ENCODE data around the gene SLC25A10.
A peak's percentile ranks its signal among the peaks of the same experiment; 100 is the strongest.

The SLC25A10 gene

GRCh38 chr17:81700353-81701287 lies 11.5 kb upstream of the SLC25A10 start (continued):
- TF ChIP-seq SP7 (tag by site-specific recombination; IDR thresholded peaks at IDR 0.05) (0 out of 2 replicates have a peak, but pooled peaks have one; percentile 7), ZNF645 (tag by site-specific recombination; IDR thresholded peaks at IDR 0.05) (no peak), ZSCAN30 (tag by site-specific recombination; IDR thresholded peaks at IDR 0.05) (no peak), GLIS2 (tag by site-specific recombination; IDR thresholded peaks at IDR 0.05) (peak; percentile 66), ZNF423 (tag by site-specific recombination; IDR thresholded peaks at IDR 0.05) (peak; percentile 39; the same call in 1 of the 2 replicates)
- TF ChIP-seq, protein P1, sequence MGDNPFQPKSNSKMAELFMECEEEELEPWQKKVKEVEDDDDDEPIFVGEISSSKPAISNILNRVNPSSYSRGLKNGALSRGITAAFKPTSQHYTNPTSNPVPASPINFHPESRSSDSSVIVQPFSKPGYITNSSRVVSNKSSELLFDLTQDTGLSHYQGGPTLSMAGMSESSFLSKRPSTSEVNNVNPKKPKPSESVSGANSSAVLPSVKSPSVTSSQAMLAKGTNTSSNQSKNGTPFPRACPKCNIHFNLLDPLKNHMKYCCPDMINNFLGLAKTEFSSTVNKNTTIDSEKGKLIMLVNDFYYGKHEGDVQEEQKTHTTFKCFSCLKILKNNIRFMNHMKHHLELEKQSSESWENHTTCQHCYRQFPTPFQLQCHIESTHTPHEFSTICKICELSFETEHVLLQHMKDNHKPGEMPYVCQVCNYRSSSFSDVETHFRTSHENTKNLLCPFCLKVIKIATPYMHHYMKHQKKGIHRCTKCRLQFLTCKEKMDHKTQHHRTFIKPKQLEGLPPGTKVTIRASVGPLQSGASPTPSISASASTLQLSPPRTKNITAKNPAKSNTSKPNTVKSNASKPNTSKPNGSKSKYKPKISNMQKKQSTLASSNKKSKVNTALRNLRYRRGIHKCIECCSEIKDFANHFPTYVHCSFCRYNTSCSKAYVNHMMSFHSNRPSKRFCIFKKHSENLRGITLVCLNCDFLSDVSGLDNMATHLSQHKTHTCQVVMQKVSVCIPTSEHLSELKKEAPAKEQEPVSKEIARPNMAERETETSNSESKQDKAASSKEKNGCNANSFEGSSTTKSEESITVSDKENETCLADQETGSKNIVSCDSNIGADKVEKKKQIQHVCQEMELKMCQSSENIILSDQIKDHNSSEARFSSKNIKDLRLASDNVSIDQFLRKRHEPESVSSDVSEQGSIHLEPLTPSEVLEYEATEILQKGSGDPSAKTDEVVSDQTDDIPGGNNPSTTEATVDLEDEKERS (tag by site-specific recombination; IDR thresholded peaks at IDR 0.05) = no peak

- H3K9me3 ChIP-seq (ENCODE audit: control insufficient read depth, insufficient read depth, low read depth, low read length) = no peaks in the 10 kb centered on the region
- ChIA-PET CTCF (interaction anchor here (0.7 to 2.4 kb wide), 8 partner anchors 10 to 559 kb away, joined by 3 to 9 read pairs (median 4); partner anchors contain the start of genes ARL16 and HGS), POLR2A (interaction anchor here (0.5 to 4.0 kb wide), 13 partner anchors 10 to 435 kb away, joined by 3 to 109 read pairs (median 6); partner anchors contain the start of genes ARL16, CCDC137, HGS and OXLD1)
- peak overlapping the region; percentile 73 for H3K4me3 ChIP-seq (ENCODE audit: low read depth, low read length)
- peaks cover 49 to 81% of the 10 kb centered on the region in 2 experiments for H3K36me3 ChIP-seq (ENCODE audit: control insufficient read depth in 2 of 2, insufficient read depth in 1 of 2, low read length in 2 of 2)
- H3K4me1 ChIP-seq (ENCODE audit: control insufficient read depth, insufficient read depth, low read length) = peaks cover 6% of the 10 kb centered on the region; the same call in 1 of the 2 replicates
- H3K27ac ChIP-seq (ENCODE audit: extremely low read depth, low read depth, low read length) = peak overlapping the region; percentile 97
- TF ChIP-seq ZNF529 (tag by site-specific recombination; IDR thresholded peaks at IDR 0.05; ENCODE audit: insufficient replicate concordance) = no peak
- TF ChIP-seq, protein P2, sequence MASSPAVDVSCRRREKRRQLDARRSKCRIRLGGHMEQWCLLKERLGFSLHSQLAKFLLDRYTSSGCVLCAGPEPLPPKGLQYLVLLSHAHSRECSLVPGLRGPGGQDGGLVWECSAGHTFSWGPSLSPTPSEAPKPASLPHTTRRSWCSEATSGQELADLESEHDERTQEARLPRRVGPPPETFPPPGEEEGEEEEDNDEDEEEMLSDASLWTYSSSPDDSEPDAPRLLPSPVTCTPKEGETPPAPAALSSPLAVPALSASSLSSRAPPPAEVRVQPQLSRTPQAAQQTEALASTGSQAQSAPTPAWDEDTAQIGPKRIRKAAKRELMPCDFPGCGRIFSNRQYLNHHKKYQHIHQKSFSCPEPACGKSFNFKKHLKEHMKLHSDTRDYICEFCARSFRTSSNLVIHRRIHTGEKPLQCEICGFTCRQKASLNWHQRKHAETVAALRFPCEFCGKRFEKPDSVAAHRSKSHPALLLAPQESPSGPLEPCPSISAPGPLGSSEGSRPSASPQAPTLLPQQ (tag by site-specific recombination; IDR thresholded peaks at IDR 0.05) = 0 out of 2 replicates have a peak, but pooled peaks have one; percentile 37
- no peak for TF ChIP-seq ZNF169 (tag by site-specific recombination; IDR thresholded peaks at IDR 0.05)
- TF ChIP-seq ZNF571 (tag by site-specific recombination; IDR thresholded peaks at IDR 0.05) = no peak
- TF ChIP-seq, protein P3, sequence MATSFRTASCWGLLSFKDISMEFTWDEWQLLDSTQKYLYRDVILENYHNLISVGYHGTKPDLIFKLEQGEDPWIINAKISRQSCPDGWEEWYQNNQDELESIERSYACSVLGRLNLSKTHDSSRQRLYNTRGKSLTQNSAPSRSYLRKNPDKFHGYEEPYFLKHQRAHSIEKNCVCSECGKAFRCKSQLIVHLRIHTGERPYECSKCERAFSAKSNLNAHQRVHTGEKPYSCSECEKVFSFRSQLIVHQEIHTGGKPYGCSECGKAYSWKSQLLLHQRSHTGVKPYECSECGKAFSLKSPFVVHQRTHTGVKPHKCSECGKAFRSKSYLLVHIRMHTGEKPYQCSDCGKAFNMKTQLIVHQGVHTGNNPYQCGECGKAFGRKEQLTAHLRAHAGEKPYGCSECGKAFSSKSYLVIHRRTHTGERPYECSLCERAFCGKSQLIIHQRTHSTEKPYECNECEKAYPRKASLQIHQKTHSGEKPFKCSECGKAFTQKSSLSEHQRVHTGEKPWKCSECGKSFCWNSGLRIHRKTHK (tag by site-specific recombination; IDR thresholded peaks at IDR 0.05) = no peak
- no peak for TF ChIP-seq ZNF707 (tag by site-specific recombination; IDR thresholded peaks at IDR 0.05)
- TF ChIP-seq, protein P4, sequence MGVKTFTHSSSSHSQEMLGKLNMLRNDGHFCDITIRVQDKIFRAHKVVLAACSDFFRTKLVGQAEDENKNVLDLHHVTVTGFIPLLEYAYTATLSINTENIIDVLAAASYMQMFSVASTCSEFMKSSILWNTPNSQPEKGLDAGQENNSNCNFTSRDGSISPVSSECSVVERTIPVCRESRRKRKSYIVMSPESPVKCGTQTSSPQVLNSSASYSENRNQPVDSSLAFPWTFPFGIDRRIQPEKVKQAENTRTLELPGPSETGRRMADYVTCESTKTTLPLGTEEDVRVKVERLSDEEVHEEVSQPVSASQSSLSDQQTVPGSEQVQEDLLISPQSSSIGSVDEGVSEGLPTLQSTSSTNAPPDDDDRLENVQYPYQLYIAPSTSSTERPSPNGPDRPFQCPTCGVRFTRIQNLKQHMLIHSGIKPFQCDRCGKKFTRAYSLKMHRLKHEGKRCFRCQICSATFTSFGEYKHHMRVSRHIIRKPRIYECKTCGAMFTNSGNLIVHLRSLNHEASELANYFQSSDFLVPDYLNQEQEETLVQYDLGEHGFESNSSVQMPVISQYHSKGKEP (tag by site-specific recombination; IDR thresholded peaks at IDR 0.05) = 0 out of 2 replicates have a peak, but pooled peaks have one; percentile 49
- no peak for TF ChIP-seq ZSCAN23 (tag by site-specific recombination; IDR thresholded peaks at IDR 0.05)
- peak; percentile 93 for TF ChIP-seq GLIS2 (tag by site-specific recombination; IDR thresholded peaks at IDR 0.05)
- TF ChIP-seq PATZ1 (tag by site-specific recombination; IDR thresholded peaks at IDR 0.05) = peak; percentile 89
- TF ChIP-seq SP7 (tag by site-specific recombination; IDR thresholded peaks at IDR 0.05) = no peak; the same call in 1 of the 2 replicates
- no peak for TF ChIP-seq ZFP3 (tag by site-specific recombination; IDR thresholded peaks at IDR 0.05; ENCODE audit: low read depth)
- TF ChIP-seq ZNF394 (tag by site-specific recombination; IDR thresholded peaks at IDR 0.05; ENCODE audit: borderline replicate concordance) = no peak
- no peak for TF ChIP-seq ZNF514 (tag by site-specific recombination; IDR thresholded peaks at IDR 0.05)
- no peak for TF ChIP-seq ZNF114 (tag by site-specific recombination; IDR thresholded peaks at IDR 0.05)
- TF ChIP-seq ZNF785 (tag by site-specific recombination; IDR thresholded peaks at IDR 0.05) = no peak
Measured at GRCh38 chr17:81701288-81702071, 10.6 kb upstream of the SLC25A10 start.
